NCI-H2107 treated with DMSO at 0.1 percent for 48 hours (cell line): ENCODE results near the gene C1orf35.

Source experiments
- DNase-seq: peaks from one replicate; lab custom pipeline; 2025; ENCODE audit not compliant: unreplicated experiment; lab: John Stamatoyannopoulos, UW

The C1orf35 gene

DNA sequence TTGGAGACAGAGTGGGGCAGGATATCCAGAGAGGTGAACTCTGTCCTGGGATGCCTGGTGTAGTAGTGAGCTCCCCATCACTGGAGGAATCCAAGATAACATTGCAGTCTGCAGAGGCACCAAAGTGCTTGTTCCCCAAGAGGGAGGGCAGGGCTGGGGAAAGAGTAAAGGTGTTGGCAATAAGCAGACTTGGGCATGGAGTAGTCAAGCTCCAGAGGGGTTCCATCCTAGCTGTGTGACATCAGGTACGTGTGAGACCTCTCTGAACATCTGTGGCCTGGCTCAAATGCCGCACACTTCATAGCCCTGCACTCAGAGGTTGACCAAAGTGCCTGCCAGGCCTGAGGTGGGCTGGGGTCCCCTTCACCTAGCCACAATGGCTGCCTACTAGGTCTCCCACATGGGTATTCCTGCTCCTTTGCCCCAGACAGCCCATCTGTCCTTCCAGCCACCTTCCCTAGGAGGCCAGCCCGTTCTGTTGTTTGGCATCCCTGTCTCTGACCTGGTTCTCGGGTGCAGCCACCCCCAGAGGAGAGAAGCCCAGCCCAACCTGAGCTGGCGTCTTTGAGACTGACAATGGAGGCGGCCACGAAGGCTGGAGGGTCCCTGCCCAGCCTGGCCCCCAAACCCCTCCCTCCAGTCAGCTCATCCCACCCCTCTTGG lies 23.4 kb downstream of the C1orf35 start:
- DNase-seq: no peak

DNA sequence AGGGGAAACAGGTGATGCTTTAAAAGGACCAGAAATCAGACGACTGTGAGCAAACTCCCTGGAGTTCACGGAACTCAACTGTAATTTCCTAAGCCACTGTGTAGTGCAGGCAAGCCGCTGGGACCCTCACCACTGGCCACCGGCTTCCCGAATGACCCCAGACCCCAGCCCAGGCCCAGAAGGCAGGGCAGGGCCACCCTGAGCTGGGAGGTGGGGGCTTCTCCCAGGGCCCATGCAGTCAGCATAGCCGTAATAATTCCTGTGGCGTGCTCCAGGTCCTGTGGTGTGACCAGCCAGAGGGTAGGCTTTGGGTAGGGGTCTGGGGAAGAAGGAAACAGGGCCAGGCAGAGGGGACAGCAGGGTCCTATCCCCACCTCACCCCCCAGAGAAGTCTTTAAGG lies 24.1 kb downstream of the C1orf35 start:
- no peak for DNase-seq

DNA sequence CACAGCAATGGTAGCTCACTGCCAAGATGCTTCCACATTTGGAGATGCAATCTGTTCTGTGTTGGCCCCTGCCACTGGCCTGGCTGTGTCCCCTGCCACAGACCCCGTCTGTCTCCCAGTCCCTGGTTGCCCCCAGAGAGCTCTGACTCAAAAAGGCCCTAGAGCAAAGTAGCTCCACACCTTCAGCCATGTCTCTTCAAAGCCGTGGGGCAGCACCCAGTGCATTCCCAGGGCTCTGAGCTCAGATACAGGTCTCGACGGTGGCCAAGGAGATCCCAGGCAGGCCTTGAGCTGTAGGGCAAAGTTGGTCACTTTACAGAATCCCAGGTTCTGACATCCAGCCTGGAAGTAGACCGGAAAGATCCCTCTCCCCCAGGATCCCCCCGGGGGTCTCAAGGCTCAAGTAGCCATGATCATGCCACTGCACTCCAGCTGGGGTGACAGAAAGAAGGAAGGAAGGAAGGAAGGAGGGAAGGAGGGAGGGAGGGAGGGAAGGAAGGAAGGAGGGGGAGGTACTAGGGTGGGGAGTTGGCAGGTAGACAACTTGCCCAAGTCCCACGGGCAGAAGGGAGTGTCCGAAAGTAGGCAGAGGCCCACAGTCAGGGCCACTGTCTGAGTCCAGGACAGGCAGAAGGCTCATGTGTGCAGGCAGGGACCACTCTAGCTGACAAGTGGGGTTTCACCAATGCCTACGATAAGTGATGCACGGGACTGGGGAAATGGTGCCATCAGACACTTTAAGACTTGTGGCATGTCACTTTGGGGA lies 25.4 kb downstream of the C1orf35 start:
- no peak for DNase-seq

- DNase-seq: no peak
These were observed 26.2 kb downstream of the C1orf35 start for GRCh38 chr1:228076796-228077430.

GRCh38 chr1:228075801-228076271 lies 27.3 kb downstream of the C1orf35 start:
- DNase-seq: no peak

DNA sequence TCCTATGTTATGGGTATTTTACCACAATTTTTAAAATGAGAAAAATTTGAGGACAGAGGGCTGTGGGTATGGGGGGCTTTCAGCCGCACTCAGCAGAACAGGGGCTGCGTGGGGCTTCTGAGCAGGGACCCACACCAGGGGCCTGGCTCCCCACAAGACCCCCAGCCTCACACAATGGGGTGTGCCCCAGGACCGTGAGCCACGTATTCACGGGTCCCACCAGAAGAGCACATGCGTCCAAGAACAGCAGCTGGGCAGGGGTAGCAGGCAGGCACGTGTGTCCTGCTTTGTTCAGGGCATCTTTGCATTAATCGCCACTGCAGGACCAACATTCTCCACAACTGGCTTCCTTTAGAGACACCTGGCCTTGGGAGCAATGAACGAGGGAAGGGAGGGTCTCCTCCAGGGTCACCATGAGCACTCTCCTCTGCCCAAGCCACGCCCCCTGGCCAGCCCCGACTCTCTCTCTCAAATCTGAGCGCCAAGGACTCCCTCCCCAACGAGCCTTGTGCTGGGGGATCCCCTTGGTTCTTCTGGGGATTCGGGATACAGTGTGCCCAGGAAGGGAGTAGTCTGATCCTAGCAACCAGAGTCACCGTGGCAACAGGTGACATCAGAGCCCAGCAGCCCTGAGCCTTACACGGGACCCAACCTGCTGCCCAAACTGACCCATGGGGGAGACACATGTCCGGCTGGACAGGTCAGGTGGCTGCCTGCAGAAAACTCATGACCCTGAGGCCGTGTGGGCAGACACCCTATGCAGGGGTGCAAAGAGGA lies 28.0 kb downstream of the C1orf35 start:
- DNase-seq: no peak

- no peak for DNase-seq
These were observed 29.1 kb downstream of the C1orf35 start for GRCh38 chr1:228073857-228074545.

DNA sequence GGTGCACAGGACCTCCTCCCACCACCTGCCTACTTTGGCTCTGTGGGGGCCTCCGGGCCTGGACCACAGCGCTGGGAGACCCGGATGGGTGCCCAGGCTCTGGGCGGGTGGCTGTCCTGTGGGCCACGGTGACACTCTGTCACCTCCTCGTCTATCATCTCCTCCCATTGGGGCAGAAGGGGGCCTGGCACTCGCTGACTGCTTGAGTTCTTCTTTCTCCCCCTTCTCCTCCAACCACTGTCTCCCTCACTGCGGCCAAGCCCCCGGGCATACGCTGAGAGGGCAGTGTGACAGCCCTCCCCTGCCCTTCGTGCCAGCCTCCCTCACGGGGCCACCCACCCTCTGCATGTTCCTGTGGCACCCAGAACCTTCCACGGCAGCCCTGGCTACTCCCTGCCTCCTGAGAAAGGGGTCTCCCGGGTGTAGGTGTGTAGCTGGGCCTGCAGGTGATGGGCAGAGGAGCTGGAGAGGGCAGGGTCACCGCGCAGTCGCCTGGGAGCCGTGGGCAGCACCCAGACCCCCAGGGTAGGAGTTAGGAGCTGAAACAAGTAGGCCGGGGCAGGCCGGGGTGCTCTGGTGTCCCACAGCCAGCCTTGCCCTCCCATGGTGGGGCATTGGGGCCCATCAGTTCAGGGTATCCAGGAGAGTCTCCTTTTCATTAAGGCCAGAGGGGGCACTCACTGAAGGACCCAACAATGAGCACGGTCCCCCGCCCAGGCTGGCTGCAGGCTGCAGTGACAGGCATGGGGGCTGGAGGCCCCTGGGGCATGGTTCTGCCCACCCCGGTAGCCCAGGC lies 29.9 kb downstream of the C1orf35 start:
- DNase-seq: no peak

- no peak for DNase-seq
These were observed 30.5 kb downstream of the C1orf35 start for GRCh38 chr1:228072658-228073043.

DNA sequence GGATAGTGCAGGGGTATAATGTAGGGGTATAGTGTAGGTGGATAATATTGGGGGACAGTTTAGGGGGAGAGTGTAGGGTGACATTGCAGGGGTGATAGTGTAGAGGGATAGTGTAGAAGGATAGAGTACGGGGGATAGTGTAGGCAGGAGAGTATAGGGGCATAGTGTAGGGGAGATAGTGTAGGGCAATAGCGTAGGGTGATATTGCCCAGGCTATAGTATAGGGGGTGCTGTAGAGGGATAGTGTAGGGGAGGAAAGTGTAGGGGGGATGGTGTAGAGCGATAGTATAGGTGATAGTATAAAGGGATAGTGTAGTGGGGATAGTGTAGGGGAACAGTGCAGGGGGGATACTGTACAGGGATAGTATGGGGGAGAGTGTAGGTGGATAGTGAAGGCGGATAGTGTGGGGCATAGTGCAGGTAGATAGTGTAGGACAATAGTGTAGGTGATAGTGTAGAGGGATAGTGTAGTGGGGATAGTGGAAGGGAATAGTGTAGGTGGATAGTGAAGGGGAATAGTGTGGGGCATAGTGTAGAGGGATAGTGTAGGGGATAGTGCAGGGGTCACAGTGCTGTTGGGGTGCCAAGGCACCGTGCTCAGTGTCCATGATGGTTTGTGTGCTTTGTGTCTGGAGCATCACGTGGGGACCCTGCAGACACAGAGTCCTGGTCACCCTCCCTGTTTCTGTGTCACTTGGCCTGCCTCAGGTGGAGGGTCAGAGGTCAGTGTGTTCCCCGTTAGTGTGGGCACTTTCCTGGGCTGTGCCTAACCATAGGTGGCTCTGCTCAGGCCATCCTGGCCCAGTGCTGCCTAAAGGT lies 31.1 kb downstream of the C1orf35 start:
- DNase-seq: no peak

GRCh38 chr1:228070851-228071250 lies 32.3 kb downstream of the C1orf35 start:
- no peak for DNase-seq

GRCh38 chr1:228070173-228070572 lies 33.0 kb downstream of the C1orf35 start:
- DNase-seq: no peak

- no peak for DNase-seq
These were observed 34.8 kb downstream of the C1orf35 start for GRCh38 chr1:228068359-228068758.

DNA sequence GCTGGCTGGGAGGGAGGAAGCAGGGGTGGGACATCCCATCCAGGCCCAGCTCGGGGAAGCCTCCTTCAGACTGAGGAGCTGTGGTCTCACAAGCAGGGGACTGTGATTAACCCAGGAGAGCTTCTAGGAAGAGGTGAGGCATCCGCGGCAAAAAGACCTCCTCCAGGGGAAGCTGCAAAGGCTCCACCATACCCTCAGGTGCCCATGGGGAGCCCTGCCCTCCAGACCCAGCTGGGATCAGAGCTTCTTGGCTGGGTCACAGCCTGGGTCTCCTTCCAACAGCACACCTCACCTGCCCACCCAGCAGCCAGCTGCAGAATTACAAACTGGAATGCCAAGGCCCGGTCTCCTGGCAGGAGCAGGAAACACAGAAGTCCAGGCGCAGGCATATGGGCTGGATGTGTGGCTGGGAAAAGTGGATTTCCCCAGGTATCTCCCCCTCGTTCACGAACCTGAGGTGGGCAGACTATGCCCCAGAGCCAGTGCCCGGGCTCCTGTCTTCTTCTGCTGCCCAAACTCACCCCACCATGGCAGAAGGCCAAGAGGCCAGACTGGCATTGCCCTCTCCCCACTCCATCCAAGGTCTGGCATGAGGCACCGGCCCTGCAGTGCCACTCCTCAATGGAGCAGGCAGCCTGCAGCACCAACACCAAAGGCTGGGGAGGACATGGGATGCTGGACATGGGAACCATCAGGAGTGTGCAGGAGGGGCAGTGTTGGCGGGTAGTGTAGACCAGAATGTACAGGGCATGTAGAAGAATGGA lies 36.1 kb downstream of the C1orf35 start:
- no peak for DNase-seq

- no peak for DNase-seq
These were observed 36.7 kb downstream of the C1orf35 start for GRCh38 chr1:228066416-228066815.

DNA sequence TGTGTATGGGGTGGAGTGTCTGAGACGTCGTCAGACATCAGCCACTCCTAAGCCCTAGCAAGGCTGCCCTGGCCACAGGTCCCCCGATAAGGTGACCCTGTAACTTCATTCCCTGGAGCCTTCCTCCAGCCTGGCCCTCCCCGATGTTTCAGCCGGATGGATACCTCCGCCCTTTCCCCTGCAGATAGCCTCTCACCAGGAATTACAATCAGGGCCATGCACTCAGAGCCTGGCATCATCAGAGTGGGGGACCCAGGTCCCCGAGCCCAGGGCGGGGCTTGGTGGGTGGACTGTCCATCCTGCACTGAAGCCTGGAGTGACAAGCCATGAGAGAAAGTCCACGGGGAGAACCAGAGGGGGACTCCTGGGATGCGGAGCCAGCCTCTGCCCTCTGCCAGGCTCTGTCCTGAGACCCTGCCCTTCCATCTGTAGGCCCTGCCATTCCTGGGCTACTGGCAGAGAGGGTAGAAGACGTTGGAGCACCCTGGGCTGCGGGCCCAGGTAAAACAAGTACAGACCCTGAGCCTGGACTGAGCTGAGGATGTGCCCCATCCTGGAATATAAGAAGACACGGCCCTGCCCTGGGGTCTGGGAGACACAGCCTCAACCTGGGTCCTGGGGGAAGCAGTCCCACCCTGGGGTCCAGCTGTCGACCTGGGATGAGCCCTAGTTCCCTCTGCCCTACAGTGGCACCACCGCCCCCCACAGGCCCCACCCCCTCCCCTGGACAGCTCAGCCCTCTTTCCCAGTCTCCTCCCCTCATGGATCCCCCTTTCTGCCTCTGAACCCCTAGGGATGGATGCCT lies 37.4 kb downstream of the C1orf35 start:
- DNase-seq: no peak

DNA sequence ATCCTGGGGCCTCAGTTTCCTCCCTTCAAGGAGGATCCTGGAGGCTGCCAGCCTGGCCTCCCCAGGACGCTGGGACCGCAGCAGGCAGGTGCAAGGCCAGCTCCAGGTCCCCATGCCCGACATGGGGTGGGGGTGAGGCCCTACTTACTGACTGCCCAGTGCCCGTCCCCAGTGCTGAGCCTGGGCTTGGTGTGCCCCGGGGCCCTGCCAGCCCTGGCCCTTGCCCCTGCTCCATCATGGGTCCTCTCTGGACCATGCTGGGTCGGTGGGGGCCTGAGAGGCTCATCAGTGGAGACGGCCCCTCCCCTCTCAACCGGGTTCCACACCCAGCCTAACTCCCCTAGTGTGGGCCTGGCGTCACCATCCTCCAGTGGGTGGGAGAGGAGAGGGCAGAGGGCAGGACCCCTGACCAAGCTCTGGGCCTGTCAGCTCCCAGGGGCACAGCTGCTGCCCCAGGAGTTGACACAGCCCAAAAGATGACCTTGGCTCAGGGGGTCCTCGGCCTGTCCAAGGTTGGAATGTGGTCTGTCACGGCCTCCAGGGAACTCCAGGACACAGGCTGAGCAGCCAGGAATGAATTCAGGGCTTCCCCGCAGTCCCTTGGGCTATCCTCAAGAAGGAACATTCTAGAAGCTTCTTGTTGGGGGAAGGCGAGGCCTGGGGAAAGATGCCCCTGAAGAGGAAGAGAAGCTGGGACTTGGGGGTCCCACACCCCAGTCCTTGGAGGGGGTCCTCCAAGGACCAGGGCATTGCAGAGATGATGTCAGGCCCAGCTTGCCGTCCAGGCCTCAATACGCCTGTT lies 38.2 kb downstream of the C1orf35 start:
- DNase-seq: no peak
